CD4-positive, alpha-beta T cell treated with Interleukin-12 subunit alpha and Interleukin-12 subunit beta, for 1 hour (primary cell): Measurements from ENCODE around the gene SEBOX.
A peak's percentile ranks its signal among the peaks of the same experiment; 100 is the strongest.
"Not testable (repeated sequence)": the region's sequence is repeated elsewhere in the genome, so short reads cannot be mapped to it uniquely, and the experiment has no call there.

Experiments
- DNase-seq: peaks from one replicate; pipeline ENCODE4 v3.0.0-alpha.2; 2020

Gene SEBOX

DNA sequence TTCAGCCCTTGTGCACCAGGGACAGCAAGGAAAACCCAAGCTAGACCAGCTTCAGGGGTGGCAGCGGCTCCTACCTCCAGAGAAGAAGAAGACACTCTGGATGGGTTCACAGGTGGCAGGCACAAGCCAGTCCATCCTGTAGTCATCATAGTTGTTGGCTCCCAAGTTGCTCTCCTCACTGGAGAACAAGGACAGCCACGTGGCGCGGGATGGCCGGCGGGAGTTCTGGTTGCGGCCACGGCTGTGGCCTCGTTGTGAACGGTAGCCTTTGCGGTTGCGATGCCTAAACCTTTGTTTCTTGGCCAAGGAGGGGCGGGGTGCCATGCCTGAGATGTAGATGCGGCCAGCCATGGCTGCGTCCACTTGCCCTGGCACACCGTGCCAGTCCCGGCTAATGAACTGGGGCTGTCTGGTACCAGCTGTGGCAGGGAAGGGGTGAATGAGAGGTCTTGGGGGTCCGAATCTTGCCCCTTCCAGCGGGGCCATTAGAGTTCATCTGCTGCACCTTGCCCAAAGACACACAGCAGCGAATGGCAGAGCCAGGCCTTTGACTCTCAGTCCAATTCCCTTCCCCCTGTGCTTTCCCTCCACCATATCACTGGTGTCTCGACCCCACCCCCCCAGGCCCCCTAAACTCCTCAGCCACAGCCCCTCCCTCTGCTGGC, 2.8 kb upstream of the SEBOX start:
- no peak for DNase-seq

DNA sequence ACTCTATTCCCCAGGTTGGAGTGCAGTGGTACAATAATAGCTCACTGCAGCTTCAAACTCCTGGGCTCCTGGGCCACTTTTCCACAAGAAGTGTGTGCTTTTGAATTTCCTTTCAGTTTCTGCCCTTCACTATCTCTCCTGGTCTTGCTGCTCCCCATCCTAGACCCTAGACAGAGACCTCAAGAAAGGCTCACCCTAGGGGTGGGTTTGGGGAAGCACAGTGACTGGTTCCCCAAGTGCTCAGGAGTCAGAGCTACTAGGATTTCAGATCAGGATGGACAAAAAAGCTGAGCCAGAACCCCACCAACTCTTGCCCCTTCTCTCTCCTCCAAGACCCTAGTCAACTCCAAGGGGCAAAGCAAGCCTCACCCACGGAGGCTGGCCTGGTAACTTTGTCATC, 1.6 kb upstream of the SEBOX start:
- no peak for DNase-seq

GRCh38 chr17:28365487-28365886, 488 bp upstream of the SEBOX start:
- no peak for DNase-seq

DNA sequence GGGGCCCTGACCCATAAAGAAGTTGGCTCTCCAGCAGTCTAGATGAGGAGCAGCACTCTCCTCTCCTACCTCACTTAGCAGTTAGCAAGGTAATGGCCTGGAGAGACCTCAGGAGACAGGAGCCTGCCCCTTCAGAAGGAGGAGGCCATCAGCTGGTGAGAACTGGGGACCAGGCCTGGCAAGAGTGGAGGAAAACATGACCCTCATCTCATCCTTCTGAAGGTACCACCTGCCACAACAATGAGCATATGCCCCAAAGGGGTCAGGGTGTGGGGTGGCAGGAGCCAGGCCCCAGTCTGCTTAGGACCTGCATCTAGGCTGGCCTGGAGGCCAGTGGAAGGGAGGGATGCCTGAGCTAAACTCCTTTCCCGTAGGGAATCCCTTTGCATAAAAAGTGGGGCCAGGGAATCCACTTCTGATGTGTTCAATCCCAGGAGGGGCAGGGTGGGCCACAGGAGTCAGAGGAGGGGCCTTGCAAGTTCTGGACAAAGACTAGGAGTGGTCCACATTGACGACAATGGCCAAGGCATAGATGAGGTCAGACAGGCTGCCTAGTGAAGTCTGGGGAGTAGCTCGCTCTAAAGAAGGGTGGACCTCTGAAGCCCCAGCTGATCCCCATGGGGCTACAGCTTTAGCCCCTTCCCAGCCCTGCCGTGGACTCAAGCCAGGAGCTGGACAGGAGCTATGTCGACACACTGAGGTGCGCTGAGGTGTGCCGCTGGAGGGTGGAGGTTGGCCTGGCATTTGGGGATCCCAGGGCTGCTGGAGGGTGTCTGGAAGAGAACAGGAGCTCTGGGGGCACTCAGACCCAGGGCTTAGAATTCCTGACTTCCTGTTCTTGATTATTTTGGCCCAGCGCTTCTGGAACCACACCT, 986 bp downstream of the SEBOX start:
- DNase-seq = no peak

DNA sequence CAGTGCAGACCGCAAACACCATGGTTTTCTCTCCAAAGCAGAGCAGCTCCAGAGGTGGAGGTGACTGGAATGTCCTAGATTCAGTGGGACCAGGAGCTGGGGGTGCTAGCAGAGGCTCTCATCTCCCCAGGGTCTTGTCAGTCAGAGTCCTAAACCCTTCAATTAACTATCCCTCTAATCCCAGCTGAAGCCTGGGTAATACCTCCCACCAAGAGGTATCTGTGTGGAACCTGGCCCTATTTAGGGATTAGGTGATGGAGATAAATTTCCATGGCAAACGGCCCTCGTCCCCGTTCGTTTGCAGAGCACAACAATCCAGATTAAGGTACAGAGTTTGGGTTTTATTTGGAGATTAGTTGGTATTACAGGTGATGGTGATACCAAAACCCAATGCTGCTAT, 1.8 kb downstream of the SEBOX start:
- DNase-seq = no peak

GRCh38 chr17:28357901-28358197, 7.2 kb downstream of the SEBOX start:
- DNase-seq = no peak

DNA sequence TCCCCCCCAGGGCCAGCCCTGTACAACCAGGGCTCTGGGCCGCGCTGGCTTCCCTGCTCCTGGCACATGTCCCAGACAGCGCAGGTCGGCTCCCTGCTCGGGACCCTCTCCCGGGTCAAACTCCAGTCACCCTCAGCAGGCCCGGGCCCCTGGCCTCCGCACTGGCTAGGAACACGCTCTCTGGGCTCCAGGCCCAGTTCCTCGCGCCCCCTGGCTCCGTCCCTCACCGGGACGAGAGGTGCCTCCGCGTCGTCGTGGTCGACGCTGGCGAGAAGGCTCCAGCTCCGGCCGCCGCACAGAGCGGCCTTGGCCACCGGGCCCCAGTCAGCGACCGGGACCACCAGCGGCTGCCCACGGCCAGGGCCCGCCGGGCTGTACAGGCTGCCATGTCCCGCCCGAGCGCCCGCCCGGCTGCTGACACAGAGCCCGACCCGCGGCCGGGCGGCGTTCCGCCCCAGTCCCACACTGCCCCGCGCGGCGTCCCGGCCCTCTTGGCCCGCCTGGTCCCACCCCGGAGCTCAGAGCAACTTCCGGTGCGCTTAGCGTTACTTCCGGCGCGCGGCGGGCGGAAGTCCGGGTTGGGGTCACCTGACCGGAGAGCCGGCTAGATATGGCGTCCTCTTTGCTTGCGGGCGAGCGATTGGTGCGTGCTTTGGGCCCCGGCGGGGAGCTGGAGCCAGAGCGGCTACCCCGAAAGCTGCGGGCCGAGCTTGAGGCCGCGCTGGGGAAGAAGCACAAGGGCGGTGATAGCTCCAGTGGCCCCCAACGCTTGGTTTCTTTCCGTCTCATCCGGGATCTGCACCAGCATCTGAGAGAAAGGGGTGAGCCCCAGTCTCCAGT, 7.7 kb downstream of the SEBOX start, which contains the start of gene POLDIP2:
Gene POLDIP2 (minus strand): TSS at position 467 of the 840 bp plus-strand sequence. CDS start 79 bp downstream, at position 388.
- DNase-seq = peak; percentile 97

DNA sequence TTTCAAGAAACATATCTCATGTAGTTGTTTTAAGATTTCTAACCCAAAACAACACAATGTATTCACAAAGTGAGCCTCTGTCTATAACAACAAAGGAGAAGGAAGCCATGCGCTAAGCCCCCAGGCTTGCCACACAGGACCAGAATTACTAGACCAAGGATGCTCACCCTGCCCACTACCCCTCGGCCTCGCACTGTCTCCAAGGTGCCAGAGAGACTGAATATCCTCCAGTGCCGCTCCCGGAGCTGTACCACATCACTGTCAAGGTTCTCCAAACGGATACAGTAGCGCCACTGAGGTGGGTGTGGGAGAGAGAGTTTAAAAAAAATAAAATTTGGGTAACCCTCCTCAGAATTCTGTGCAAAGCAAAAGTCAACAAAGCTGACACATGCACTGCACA, 14.7 kb downstream of the SEBOX start:
- no peak for DNase-seq

- no peak for DNase-seq
These were observed 16.0 kb downstream of the SEBOX start for GRCh38 chr17:28348979-28349378.

DNA sequence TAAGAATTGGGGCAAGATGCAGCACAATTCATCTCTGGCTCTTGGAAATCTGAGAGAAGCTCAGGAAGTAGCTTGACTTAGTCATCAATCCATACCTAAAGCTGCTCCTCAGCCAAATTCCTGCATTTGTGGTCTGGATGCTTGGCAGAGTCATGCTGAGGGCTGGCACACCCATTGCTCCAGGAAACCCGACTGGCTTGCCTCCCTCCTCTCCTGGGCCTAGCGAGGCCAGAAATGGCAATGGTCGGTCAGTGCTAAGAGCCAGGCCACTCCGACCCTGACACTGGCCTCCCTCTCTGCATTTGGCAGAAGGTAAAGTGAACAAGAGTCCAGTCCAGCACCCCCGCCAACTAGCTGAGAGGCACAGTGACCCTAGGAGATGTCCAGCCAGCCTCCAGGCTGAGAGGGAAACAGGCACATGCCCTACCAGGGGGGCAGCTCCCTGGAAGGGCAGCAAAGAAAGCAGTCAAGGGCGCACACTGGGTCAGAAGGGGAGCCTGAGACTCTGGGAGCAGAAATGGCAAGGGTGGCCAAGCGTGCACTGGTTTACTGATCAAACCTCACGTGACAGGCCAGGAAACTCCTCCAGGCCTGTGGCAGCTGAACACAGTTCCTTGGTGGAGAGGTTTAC, 17.6 kb downstream of the SEBOX start:
- no peak for DNase-seq

- DNase-seq = no peak
These were observed 18.2 kb downstream of the SEBOX start for GRCh38 chr17:28346746-28347246.

DNA sequence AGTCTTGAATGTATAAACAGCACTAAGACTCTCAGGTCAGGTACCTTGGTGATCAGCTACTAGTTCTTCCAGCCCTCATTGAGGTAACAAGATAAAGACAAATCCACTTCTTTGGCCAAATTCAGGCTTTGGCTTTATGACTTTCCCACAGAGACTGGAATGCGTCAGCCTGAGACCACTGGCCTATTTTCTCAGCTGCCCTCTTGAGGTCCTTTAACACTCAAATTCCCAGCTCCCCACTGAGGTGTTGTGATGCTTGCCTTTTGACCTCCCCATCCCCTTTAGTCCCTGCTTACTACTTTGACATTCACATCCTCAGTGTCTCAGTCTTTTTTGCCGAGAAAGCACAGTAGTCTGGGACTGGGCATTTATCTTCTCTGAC, 18.8 kb downstream of the SEBOX start:
- no peak for DNase-seq

GRCh38 chr17:28345419-28346198, 19.4 kb downstream of the SEBOX start:
- no peak for DNase-seq

DNA sequence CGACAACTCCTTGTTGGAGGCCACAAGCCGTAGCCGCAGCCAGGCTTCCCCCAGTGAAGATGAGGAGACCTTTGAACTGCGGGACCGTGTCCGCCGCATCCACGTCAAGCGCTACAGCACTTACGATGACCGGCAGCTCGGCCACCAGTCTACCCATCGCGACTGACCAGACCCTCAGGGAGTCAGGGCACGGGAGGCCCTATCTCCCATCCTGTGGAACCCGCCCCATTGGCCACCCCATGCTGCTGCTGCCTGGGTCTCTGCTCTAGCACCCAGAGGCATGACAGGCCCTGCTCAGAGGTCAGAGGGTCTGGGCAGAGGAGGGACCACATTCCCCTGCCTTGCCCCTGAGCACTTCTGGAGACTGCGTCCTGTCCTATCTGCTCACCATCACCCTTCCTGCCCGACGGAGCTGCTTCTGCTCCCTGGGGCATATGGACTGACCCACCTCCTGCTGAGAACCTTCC, 20.5 kb downstream of the SEBOX start:
- no peak for DNase-seq

- no peak for DNase-seq
These were observed 21.0 kb downstream of the SEBOX start for GRCh38 chr17:28344011-28344410.

GRCh38 chr17:28343491-28343932, 21.5 kb downstream of the SEBOX start:
- DNase-seq = no peak

- no peak for DNase-seq
These were observed 22.7 kb downstream of the SEBOX start for GRCh38 chr17:28342313-28342712.

DNA sequence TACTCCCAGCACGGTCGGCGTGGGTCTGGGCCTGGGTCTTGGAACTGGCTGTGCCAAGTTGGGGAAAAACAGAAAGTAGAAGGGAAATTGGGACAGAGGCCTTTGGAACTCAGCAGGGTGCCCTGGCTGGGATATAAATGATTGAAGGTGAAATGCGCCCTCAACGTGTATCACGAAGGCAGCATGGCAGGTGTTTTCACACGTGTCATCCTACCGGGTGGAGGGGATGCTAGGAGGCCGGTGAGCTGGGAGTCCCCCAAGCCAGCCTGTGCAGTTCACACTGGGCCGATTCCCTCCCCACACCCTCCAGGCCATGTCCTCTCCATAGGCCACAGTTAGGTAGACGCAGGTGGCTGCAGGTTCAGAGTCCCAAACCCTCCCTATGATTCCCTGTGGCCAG, 23.5 kb downstream of the SEBOX start:
- no peak for DNase-seq

DNA sequence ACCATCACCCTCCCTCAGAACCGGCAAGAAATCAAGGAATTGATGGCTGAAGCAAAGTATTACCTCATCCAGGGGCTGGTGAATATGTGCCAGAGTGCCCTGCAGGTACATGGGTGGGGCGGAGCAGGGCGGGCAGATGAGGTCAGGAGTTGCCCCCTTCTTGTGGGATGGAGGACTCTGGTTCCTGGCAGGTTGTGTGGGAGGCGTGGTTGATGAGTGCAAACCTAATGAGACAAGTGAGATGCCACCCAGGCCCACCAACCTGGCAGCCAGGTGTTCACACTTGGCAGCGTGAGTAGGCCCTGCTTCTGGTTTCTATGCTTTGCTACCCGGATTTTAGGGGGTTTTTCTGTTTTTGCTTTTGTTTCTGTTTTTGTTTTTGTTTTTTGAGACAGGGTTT, 24.6 kb downstream of the SEBOX start:
- no peak for DNase-seq

- no peak for DNase-seq
These were observed 25.6 kb downstream of the SEBOX start for GRCh38 chr17:28339431-28339830.

DNA sequence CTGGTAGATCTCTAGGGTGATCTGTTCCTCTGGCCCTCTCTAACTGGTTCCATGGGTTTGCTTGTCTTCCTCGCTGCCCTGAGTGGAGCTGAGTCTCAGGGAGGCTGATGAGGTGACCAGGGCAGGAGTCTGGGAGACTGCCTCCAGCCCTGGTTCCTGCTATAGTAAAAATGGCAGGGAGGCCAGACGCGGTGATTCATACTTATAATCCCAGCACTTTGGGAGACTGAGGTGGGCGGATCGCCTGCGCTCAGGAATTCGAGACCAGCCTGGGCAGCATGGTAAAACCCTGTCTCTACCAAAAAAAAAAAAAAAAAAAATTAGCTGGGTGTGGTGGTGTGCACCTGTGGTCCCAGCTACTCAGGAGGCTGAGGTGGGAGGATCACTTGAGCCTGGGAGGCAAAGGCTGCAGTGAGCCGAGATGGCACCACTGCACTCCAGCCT, 26.2 kb downstream of the SEBOX start:
- DNase-seq = not testable (repeated sequence)
